D721Med (cell line): ENCODE results near the gene NFE2.
"Not testable (repeated sequence)": the region's sequence is repeated elsewhere in the genome, so short reads cannot be mapped to it uniquely, and the experiment has no call there.

Experiments used
- DNase-seq: peaks from one replicate; pipeline ENCODE4 v3.0.0; 2011; ENCODE audit warnings: low spot score; ENCODE audit not compliant: insufficient read length
- FAIRE-seq: peaks from 2 replicates; lab custom pipeline; 2011; peaks lifted over from hg19 to GRCh38; lab: Jason Lieb, UNC
- CTCF ChIP-seq: IDR thresholded peaks from 2 replicates; pipeline ENCODE4 v1.5.1; 2012; ENCODE audit warnings: mild to moderate bottlenecking, control low read depth; ENCODE audit not compliant: insufficient read depth; ENCODE audit errors: missing control alignments

The NFE2 gene

DNA sequence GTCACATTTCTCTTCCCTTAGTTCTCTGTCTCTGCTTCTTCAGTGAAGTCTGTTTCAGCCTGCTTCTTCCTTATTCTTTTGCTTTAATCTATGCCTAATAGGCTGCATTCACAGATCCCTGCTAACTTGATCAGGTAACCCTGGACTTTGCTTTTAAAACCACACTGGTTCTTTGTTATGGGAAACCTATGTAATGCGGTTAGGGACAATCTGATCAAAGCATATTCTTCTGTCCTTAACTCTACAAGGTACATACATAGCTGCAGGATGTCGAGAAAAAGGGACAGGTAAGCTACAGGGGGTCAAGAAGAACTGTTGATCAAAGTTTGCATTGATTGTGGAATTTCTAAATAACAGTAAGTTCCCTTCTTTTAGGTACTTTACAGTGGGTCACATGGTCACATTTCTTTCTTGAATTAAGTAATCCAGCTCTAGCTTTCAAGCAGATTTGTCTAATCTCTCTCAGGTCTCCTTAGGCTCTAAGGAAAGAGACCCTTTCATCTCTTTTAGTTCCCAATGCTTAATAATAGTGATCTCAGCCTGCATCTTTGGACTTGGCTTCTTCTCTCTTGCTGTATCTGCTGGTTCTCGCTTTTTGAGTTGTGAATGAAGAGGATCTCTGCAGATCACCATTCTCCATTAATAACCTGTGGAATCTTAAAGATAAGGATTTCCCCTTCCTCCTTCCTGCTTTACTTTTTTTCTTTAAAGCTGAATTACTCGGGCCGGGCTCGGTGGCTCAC is 28.0 kb upstream of the NFE2 start:
- no peak for TF ChIP-seq CTCF
- FAIRE-seq (no peak), DNase-seq (no peak)

DNA sequence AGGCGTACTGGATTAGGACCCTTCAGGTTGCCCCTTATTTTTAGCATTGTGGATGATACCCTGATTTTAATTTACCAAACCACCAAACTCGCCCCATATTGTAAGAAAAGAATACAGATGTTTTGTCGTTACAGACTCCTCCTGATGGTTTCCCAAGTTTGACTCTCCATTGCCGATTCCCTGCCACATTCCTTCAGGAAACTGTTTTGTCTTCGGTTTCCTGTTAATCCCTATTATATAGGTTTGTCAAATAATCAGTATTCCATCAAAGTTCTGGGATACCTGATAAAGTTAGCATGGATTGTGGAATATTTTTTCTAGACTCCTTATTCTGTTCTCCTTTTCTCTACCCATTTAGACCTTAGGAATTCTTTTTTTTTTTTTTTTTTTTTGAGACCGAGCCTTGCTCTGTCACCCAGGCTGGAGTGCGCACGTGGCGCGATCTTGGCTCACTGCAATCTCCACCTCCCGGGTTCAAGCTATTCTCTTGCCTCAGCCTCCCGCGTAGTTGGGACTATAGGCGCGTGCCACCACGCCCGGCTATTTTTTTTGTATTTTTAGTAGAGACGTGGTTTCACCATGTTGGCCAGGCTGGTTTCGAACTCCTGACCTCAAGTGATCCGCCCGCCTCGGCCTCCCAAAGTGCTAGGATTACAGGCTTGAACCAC is 24.8 kb upstream of the NFE2 start:
- not testable (repeated sequence) for FAIRE-seq, DNase-seq

GRCh38 chr12:54324617-54325441 is 24.0 kb upstream of the NFE2 start, which contains the start of gene COPZ1:
Gene COPZ1 (plus strand): TSS chr12:54325131. CDS start chr12:54325164, 33 bp downstream.
- TF ChIP-seq CTCF, result peak; percentile 87
- no peak for DNase-seq
- no peak for FAIRE-seq

DNA sequence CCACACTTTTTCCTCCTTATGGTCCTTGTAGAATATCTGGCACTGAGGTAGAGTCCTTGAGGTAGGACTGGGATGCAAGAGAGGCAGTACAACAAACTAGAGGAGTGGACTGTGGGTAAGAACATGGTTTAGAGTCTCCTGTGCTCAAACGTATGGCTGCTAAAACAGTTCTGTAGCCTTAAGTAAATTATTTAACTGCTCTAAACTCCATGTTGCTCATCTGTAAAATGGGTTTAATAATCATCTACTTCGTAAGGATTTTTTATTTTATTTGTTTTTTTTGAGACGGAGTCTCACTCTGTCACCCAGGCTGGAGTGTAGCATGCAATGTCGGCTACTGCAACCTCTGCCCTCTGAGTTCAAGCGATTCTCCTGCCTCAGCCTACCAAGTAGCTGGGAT is 20.5 kb upstream of the NFE2 start:
- DNase-seq (no peak), FAIRE-seq (no peak)
- TF ChIP-seq CTCF, result no peak

DNA sequence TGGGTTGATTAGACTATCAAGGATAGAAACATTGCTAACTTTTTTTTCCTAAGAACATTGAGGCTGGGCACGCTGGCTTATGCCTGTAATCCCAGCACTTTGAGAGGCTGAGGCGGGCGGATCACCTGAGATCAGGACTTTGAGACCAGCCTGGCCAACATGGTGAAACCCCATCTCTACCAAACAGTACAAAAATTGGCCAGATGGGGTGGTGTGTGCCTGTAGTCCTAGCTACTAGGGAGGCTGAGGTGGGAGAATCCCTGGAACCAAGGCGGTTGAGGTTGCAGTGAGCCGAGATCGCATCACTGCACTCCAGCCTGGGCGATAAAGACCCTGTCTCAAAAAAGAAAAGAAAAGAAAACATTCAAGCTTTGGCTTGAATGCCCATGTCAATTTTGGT is 11.5 kb upstream of the NFE2 start:
- DNase-seq, FAIRE-seq: not testable (repeated sequence)

DNA sequence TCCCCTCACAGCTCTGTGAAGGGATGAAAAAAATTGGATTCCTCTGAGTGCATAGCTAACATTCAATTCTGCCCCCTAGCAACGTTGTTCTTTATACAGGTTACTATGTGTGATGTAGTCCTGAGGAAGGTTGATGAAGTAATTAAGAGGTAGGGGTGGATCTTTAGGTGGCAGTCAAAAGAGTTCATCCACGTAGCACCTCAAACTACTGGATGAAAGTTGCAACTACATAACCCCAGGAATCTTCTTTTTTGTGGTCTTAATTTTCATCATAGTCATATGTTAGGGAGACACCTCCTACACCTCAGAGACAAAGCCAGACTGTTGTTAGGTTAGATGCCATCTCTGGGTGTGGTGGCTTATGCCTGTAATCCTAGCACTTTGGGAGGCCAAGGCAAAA is 10.2 kb upstream of the NFE2 start:
- no peak for TF ChIP-seq CTCF
- FAIRE-seq, result no peak
- no peak for DNase-seq

DNA sequence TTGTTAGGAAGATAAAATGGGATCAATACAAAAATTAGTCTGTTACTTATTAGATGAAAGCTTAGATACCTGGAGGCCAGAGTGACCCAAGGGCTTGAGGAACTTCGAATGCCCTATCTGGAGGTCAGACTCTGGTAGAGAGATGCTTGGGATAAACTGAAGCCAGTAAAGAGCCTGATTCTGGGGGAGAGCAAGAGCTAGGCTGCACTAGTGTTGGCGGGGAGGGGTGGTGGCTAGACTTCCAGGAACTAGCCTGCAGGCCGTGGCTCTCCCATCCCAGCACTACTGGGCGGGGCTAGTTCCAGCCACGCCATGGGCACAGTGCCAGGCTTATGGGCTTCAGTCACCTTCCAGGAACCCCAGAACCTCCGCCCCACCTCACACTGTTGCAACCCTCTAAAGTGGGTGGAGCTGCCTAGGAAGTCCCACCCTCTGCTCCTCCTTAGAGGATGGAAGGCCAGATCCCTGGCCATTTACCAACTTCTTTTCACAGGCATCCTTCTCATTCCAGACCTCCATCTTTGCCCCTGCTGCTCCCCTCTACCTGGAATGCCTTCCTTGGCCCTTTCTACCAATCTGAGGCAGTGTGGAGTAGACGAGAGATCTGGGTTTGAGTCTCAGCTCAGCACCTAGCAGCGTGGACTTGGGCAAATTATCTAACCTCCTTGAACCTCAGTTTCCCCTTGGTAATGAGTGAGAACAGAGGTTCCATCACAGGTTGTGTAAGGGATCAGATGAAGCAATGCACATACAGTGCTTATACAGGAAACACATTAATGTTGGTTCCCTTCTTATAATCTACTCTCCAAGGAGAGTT is 6.3 kb upstream of the NFE2 start:
- no peak for FAIRE-seq
- DNase-seq, result no peak
- TF ChIP-seq CTCF, result no peak
